ENCODE measurements around the gene PXDC1. TPM values are rescaled to one million over a fixed set of nuclear protein-coding genes. Genes with fewer than 3 reads are reported as not detected.
"Not testable (repeated sequence)": the region's sequence is repeated elsewhere in the genome, so short reads cannot be mapped to it uniquely, and the experiment has no call there.

The PXDC1 gene
- total and polyA plus RNA-seq, 7 donors, result 9.0 to 116 (median 46.7) TPM

GRCh38 chr6:3755637-3756545 lies 4.4 kb upstream of the PXDC1 start:
- no peak overlapping the region for H3K27ac ChIP-seq
- 70 to 73% methylated on average over 11 of the region's 11 CpGs for WGBS, 2 donors

GRCh38 chr6:3754776-3755175 lies 3.3 kb upstream of the PXDC1 start:
- WGBS, 2 donors, result 77 to 83% methylated on average over 3 of the region's 3 CpGs
- H3K9me3 ChIP-seq, result no peaks in the 10 kb centered on the region
- H3K27ac ChIP-seq, result no peak overlapping the region
- H3K4me1 ChIP-seq, result peaks cover 0 to 36% (median 17%) of the 10 kb centered on the region in 4 donors
- TF ChIP-seq CTCF (IDR thresholded peaks at IDR 0.05) (no peak), EP300 (IDR thresholded peaks at IDR 0.05) (no peak), POLR2AphosphoS5 (IDR thresholded peaks at IDR 0.05) (no peak), POLR2A (IDR thresholded peaks at IDR 0.05) (no peak)
- intact Hi-C loops (cut with DNase I), result loop anchor here (10.0 kb wide), 1 partner anchor 380 kb away; the partner anchor contains the start of gene ECI2
- no peaks in the 10 kb centered on the region for H3K27me3 ChIP-seq
- no peak overlapping the region for H3K4me3 ChIP-seq
- no peak for DNase-seq
- no peaks in the 10 kb centered on the region for H3K36me3 ChIP-seq

More at GRCh38 chr6:3755637-3756545, 4.4 kb upstream of the PXDC1 start:
- Histone ChIP-seq H3K36me3 (no peaks in the 10 kb centered on the region), H3K9me3 (no peaks in the 10 kb centered on the region), H3K4me3 (no peak overlapping the region), H3K4me1 (peaks cover 0 to 35% (median 13%) of the 10 kb centered on the region in 4 donors), H3K27me3 (no peaks in the 10 kb centered on the region)
- intact Hi-C loops (cut with DNase I), result loop anchor here (10.0 kb wide), 1 partner anchor 379 kb away; the partner anchor contains the start of gene ECI2
- no peak for TF ChIP-seq POLR2A (IDR thresholded peaks at IDR 0.05)
- TF ChIP-seq CTCF (IDR thresholded peaks at IDR 0.05), result no peak
- no peak for TF ChIP-seq POLR2AphosphoS5 (IDR thresholded peaks at IDR 0.05)
- TF ChIP-seq EP300 (IDR thresholded peaks at IDR 0.05), result no peak
- no peak for DNase-seq

GRCh38 chr6:3754032-3754725 lies 2.7 kb upstream of the PXDC1 start:
- H3K27me3 ChIP-seq, H3K4me3 ChIP-seq, H3K36me3 ChIP-seq, DNase-seq, H3K9me3 ChIP-seq: not testable (repeated sequence)
- Histone ChIP-seq H3K27ac (peak overlapping the region in 3 of 4 donors; percentile 95 to 100 (median 99)), H3K4me1 (peaks cover 0 to 36% (median 20%) of the 10 kb centered on the region in 4 donors)
- intact Hi-C loops (cut with DNase I), result loop anchor here (10.0 kb wide), 1 partner anchor 381 kb away; the partner anchor contains the start of gene ECI2
- WGBS, 2 donors, result 96% methylated on average over 15 of the region's 15 CpGs

GRCh38 chr6:3753228-3753835 lies 1.8 kb upstream of the PXDC1 start:
- no peak for DNase-seq
- H3K9me3 ChIP-seq, result no peaks in the 10 kb centered on the region
- H3K4me1 ChIP-seq, result peaks cover 0 to 39% (median 28%) of the 10 kb centered on the region in 4 donors
- TF ChIP-seq CTCF (IDR thresholded peaks at IDR 0.05), result no peak
- no peak for TF ChIP-seq POLR2AphosphoS5 (IDR thresholded peaks at IDR 0.05)
- TF ChIP-seq POLR2A (IDR thresholded peaks at IDR 0.05), result no peak
- TF ChIP-seq EP300 (IDR thresholded peaks at IDR 0.05), result no peak
- intact Hi-C loops (cut with DNase I), result loop anchor here (2.0 to 10.0 kb wide), 2 partner anchors 71 to 381 kb away; partner anchors contain the start of gene ECI2
- H3K4me3 ChIP-seq, result no peak overlapping the region
- whole genome bisulfite sequencing, 2 donors, result 52 to 75% methylated on average over 10 of the region's 10 CpGs
- H3K27ac ChIP-seq, result peak overlapping the region; percentile 92 to 100 (median 97)
- H3K27me3 ChIP-seq, result no peaks in the 10 kb centered on the region
- H3K36me3 ChIP-seq, result no peaks in the 10 kb centered on the region
